ENCODE results near the gene CGB2.

CGB2 gene

DNA sequence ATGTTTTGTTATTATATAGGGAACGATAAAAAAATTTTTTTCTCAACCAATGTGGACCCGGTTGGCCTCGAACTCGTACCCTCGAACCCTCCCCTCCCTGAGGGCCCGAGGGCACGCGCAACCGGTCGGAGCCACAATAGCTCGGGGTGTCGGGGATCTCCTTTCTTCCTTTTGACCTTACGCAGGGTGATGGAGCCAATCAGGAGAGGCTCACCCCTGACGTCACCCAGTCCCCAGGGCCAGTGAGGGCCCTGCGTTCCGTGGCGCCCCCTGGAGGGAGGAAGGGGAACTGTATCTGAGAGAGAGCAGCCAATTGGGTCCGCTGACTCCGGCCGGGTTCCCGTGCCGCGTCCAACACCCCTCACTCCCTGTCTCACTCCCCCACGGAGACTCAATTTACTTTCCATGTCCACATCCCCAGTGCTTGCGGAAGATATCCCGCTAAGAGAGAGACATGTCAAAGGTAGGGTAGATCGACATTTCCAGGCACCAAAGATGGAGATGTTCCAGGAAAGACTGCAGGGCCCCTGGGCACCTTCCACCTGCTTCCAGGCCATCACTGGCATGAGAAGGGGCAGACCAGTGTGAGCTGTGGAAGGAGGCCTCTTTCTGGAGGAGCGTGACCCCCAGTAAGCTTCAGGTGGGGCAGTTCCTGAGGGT, at the start of gene CGB2:
Gene CGB2 (plus strand): TSS at position 249 of the 660 bp plus-strand sequence. CDS start 206 bp downstream, at position 455.
- peak; percentile 92 for DNase-seq

GRCh38 chr19:48982280-48982679, 49.4 kb upstream of the CGB2 start:
- no peak for DNase-seq

GRCh38 chr19:48985711-48986110, 46.0 kb upstream of the CGB2 start:
- no peak for DNase-seq

DNA sequence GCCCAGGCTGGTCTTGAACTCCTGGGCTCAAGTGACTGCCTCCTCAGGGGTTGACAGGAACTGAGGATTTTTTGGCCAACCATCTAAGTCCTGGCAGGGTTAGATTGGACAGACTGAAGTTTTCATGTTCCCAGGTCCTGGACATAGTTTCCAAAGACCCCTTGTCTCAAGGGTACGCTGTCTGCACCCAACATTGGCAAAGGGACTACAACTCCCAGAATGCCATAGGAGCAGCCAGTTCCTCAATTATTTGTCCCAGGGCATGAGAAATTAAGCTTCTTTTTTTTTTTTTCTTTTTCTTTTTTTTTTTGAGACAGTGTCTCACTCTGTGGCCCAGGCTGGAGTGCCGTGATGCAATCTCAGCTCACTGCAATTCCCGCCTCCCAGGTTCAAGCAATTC, 45.5 kb upstream of the CGB2 start:
- DNase-seq, result no peak

DNA sequence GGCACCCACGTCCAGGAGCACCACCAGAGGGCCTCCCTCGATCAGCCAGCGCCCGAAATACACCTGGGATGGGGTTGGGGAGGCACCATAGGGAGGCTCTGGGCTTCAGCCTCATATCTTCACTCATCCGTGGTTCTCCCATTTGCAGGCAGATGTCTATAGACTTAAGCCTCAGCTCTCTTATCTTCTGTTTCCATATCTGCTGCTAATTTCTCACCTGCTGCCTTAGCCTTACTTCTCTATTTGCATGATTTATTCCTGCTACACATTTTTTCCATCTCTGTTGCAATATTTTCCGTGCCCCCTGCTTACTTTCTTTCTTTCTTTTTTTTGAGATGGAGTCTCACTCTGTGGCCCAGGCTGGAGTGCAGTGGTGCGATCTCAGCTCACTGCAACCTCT, 44.4 kb upstream of the CGB2 start:
- no peak for DNase-seq

GRCh38 chr19:48988286-48988685, 43.4 kb upstream of the CGB2 start:
- DNase-seq, result no peak

DNA sequence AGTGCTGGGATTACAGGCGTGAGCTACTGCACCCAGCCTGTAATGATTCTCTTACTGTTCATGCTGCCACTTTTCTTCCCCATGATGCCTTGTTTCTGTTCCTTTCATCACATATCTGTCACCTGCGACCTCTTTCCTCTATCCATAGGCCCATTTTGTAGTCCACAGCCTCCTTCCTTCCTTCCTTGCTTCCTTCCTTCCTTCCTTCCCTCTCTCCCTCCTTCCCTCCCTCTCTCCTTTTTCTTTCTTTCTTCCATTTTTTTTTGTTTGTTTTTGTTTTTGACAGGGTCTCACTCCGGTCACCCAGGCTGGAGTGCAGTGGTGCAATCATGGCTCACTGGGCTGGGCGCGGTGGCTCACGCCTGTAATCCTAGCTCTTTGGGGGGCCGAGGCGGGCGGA, 42.8 kb upstream of the CGB2 start:
- no peak for DNase-seq

GRCh38 chr19:48989701-48990291, 41.9 kb upstream of the CGB2 start:
- DNase-seq, result no peak

- DNase-seq, result no peak
These were observed 41.3 kb upstream of the CGB2 start for GRCh38 chr19:48990400-48990799.

DNA sequence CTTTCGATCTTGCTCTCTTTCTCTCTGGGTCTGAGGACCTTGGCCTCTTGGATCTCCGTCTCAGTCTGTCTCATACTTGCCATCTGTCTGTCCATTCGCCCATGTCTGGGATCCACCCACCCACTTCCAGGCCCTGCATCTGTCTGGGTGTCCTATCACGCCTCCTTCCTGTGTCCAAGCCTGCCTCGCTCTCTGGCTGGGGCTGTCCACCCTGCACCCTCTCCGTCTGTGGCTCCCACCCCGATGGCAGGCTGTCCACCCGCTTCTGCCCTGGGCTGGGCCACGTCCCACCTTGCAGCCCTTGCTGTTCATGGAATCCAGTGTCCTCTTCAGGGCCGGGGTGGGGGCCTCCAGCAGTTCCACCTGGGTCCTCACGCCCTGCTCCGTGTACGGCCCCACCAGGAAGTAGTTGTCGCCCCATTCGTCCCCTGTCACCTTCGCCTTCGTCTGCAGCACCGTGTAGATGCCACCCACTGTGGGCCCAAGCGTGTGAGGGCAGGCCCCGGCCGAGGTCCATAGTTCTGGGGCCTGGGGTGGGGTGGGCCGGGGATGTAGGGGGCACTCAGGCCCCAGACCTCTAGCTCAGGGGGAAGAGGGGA, 40.6 kb upstream of the CGB2 start:
- no peak for DNase-seq

GRCh38 chr19:48991873-48992580, 39.7 kb upstream of the CGB2 start:
- DNase-seq, result no peak

GRCh38 chr19:48992581-48993174, 39.0 kb upstream of the CGB2 start:
- peak; percentile 43 for DNase-seq

DNA sequence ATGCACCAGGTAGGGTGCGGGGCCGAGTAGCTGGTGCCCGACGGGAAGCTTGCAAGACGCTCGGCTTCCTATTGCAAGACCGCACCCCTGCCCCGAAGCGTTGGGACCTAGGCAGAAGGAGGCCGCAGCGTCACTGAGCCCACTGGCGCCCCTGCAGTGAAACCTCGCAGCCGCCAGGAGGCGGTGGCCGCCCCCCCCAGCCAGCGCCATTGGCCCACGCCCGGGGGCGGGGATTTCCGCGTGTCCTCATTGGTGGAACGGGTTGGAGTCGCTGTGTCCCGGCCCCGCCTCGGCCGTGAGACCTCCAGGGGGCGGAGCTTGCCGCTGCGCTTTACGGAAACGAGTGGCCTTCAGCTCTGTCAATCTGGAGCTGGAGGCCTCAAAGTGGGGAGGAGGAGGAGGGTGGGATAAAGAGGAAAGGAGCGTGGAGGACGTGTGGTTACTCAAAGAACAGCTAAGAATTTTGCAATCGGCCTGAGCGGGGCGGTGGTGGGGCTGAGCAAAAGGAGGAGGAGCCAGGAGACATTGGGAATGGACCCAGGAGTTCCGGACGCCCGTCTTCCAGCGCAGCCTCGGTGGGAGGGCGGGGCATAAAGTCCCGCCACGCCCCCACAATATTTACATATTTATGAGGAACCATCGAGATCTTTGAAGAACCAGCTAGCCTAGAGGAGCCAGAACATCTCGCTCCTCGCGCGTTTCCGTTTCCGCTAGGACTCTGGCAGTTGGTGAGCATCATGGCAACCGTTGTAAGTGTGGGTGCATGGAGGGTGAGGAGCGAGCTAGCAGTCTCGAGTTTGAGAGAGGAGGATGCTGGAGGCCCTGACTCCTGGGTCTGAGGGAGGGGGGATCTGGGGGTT, 38.3 kb upstream of the CGB2 start, which contains the start of the genes GYS1 and RUVBL2:
Gene GYS1 (minus strand): TSS at position 135 of the 860 bp plus-strand sequence. CDS start 197 bp downstream, outside the sequence.
Gene RUVBL2 (plus strand): TSS at position 713 of the 860 bp plus-strand sequence. CDS start 25 bp downstream, at position 738.
- DNase-seq, result peak; percentile 99

DNA sequence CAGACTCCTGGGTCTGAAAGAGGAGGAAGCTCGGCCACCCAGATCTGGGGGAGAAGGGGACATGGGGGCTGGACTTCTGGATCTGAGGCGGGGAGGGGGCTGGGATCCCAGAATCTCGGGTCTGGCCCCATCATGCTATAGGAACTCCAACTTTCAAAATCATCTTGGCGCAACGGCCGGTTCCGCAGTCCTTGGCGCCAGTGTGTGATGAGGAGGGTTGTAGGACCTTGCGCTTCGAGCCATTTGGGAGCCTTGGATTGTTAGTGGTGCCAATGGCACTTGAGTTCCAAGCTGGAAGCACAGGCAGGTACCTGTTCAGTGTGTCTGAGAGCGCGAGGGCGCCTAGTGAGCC, 37.7 kb upstream of the CGB2 start:
- no peak for DNase-seq

GRCh38 chr19:48997972-48998371, 33.7 kb upstream of the CGB2 start:
- DNase-seq, result peak; percentile 81

DNA sequence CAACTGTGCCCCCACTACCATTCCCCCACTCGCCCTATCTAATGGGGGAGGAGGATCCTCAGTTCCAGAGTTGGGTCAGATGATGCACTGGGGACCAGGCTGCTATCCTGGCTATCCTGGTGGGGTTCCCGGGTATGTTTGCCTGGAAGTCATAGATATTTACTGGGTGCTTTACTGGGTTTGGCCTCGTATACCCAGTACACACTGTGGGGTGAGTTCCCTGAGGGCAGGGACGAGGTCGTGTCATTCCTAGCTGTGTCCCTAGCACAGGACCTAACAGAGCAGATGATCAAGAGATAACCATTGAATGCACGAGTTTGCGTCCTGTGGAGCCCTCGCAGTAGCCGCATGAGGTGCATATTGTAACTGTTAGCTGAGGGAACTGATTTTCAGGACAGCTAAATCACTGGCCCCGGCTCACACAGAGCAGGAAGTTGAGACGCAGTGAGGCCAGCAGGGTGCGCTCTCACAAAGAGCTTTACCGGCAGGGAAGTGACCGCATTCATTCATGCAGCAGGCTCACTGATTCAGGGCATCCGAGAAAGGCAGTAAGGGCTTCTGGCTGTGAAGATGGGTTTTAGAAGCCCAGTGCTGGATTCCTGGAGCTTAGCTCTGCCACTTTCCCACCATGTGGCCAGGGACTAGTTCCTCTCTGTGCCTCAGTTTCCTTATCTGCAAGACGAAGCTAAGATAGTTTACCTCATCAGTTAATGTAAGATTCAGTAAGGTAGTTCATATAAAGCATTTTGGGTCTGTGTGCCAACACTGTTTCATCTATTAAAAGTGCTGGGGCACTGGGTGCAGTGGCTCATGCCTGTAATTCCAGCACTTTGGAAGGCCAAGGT, 32.0 kb upstream of the CGB2 start:
- peak; percentile 79 for DNase-seq

DNA sequence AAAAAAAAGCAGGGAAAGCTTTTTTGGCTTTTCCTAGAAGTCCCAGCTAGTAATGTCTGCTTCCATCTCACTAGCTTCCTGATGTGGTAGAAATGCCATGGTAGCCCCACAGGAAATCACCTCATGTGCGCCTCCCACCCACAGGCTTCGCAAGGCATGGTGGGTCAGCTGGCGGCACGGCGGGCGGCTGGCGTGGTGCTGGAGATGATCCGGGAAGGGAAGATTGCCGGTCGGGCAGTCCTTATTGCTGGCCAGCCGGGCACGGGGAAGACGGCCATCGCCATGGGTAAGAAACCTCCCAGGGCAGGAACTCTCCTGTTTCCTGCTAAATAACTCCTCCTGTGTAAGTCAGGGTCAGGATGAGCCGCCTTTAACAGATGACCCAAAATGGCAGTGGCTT, 27.6 kb upstream of the CGB2 start:
- DNase-seq, result no peak

GRCh38 chr19:49004964-49005614, 26.6 kb upstream of the CGB2 start:
- no peak for DNase-seq

- DNase-seq, result no peak
These were observed 24.8 kb upstream of the CGB2 start for GRCh38 chr19:49006905-49007304.

DNA sequence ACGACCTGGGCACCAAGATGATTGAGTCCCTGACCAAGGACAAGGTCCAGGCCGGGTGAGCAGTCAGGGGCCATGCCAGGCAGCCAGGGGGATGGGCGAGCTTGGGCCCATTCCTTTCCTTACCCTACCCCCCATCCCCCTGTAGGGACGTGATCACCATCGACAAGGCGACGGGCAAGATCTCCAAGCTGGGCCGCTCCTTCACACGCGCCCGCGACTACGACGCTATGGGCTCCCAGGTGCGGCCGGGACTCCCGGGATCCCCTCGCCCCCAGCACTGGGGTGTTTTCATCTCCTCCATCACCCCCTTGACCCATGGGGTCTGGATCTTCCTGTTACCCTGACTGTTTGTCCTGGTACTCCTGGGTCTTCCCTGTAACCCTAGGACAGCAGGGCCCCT, 21.9 kb upstream of the CGB2 start:
- no peak for DNase-seq

DNA sequence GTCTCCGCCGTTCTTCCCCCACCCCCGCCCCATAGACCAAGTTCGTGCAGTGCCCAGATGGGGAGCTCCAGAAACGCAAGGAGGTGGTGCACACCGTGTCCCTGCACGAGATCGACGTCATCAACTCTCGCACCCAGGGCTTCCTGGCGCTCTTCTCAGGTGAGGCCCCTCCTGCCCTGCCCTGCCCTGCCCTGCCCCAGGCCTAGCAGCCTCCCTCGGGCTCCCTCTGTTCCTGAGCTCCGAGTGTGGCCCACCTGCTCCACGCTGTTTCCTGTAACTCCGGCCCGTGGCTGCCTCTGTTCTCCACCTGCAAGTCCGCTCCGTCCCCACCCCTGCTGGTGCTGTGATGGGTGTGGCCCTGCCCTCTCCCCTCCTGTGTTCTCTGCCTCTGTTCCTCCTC, 21.2 kb upstream of the CGB2 start:
- DNase-seq, result no peak

Data from stimulated activated CD8-positive, alpha-beta memory T cell treated with anti-CD3 and anti-CD28 coated beads, Interleukin-4, amount 100 ng/mL, for 48 hours (primary cell).